Neural progenitor cell (in vitro differentiated cells): Measurements from ENCODE around the gene RIPK3. TPM values are rescaled to one million over a fixed set of nuclear protein-coding genes. Genes with fewer than 3 reads are reported as not detected.

Experiments used
- DNase-seq: peaks from one replicate; pipeline ENCODE4 v3.0.0-alpha.2; 2016; ENCODE audit warnings: low spot score
- H2AFZ ChIP-seq: fragments of 200-600 bp; sonication (generic); replicated peaks from 2 replicates; pipeline ENCODE4 v1.6.1; 2016; ENCODE audit warnings: antibody characterized with exemption
- H3F3A ChIP-seq: fragments of 200-600 bp; sonication (generic); 2 replicates; pipeline ENCODE4 v1.6.1; 2016; ENCODE audit warnings: antibody characterized with exemption, low read depth
- H3K27ac ChIP-seq: fragments of 200-600 bp; sonication (generic); 2 replicates; pipeline ENCODE4 v1.5.1; 2016; ENCODE audit warnings: mild to moderate bottlenecking
- H3K27me3 ChIP-seq: fragments of 200-600 bp; sonication (generic); 2 replicates; pipeline ENCODE4 v1.6.1; 2016; ENCODE audit warnings: mild to moderate bottlenecking, moderate library complexity
- H3K36me3 ChIP-seq: fragments of 200-600 bp; sonication (generic); 2 replicates; pipeline ENCODE4 v1.5.1; 2016
- H3K4me1 ChIP-seq: fragments of 200-600 bp; sonication (generic); 2 replicates; pipeline ENCODE4 v1.6.1; 2016; ENCODE audit warnings: mixed run types
- H3K4me2 ChIP-seq: fragments of 200-600 bp; sonication (generic); 2 replicates; pipeline ENCODE4 v1.6.1; 2016
- H3K4me3 ChIP-seq: fragments of 200-600 bp; sonication (generic); 2 replicates; pipeline ENCODE4 v1.5.1; 2016
- H3K79me2 ChIP-seq: fragments of 200-600 bp; sonication (generic); 2 replicates; pipeline ENCODE4 v1.6.1; 2016; ENCODE audit warnings: low read depth
- H3K9ac ChIP-seq: fragments of 200-600 bp; sonication (generic); 2 replicates; pipeline ENCODE4 v1.6.1; 2016
- H3K9me3 ChIP-seq: fragments of 200-600 bp; sonication (generic); 2 replicates; pipeline ENCODE4 v1.5.1; 2016; ENCODE audit warnings: low read depth
- H4K20me1 ChIP-seq: fragments of 200-600 bp; sonication (generic); 2 replicates; pipeline ENCODE4 v1.6.1; 2016; ENCODE audit warnings: low read depth
- H3K27ac Mint-ChIP-seq: 3 replicates; pipeline ENCODE4 v1.8.0; 2021; ENCODE audit warnings: mixed read lengths
- H3K27me3 Mint-ChIP-seq: 2 replicates; pipeline ENCODE4 v1.8.0; 2022; ENCODE audit warnings: low read depth, mild to moderate bottlenecking, inconsistent platforms, moderate library complexity, mixed read lengths; ENCODE audit not compliant: insufficient read depth
- H3K36me3 Mint-ChIP-seq: 3 replicates; pipeline ENCODE4 v1.8.0; 2021; ENCODE audit warnings: mixed read lengths
- H3K4me1 Mint-ChIP-seq: 3 replicates; pipeline ENCODE4 v1.8.0; 2021; ENCODE audit warnings: mixed read lengths
- H3K4me3 Mint-ChIP-seq: 3 replicates; pipeline ENCODE4 v1.8.0; 2021; ENCODE audit warnings: mild to moderate bottlenecking, moderate library complexity, mixed read lengths
- H3K9me3 Mint-ChIP-seq: 3 replicates; pipeline ENCODE4 v1.8.0; 2020; ENCODE audit warnings: mixed read lengths
- CTCF ChIP-seq: fragments of 200-600 bp; sonication (generic); IDR thresholded peaks from 2 replicates; pipeline ENCODE4 v1.5.1; 2017; ENCODE audit warnings: antibody characterized with exemption, mild to moderate bottlenecking
- EZH2 ChIP-seq: fragments of 200-600 bp; sonication (generic); IDR thresholded peaks from 2 replicates; pipeline ENCODE4 v1.6.1; 2017; ENCODE audit warnings: antibody characterized with exemption, mild to moderate bottlenecking, moderate library complexity
- EZH2phosphoT487 ChIP-seq: fragments of 200-600 bp; sonication (generic); IDR thresholded peaks from 2 replicates; pipeline ENCODE4 v1.6.1; 2017; ENCODE audit warnings: antibody characterized with exemption
- total RNA-seq: library from RNA; depleted of rRNA; stranded (reverse); fragments of >200 nt; gene quantifications from 2 replicates; pipeline ENCODE4 v1.2.3, GENCODE V29; 2015; ENCODE audit warnings: low replicate concordance

Gene RIPK3
- total RNA-seq, 1 donor from 2014 or later: not detected

- H3K9ac ChIP-seq: no peak overlapping the region
- no peak overlapping the region for H3K27ac ChIP-seq
- no peaks in the 10 kb centered on the region for H3K9me3 ChIP-seq
- H3K9me3 Mint-ChIP-seq: no peaks in the 10 kb centered on the region
- DNase-seq: no peak
- no peaks in the 10 kb centered on the region for H3K36me3 ChIP-seq
- no peak overlapping the region for H3K4me2 ChIP-seq
- H3F3A ChIP-seq: peaks cover 8% of the 10 kb centered on the region
- no peak overlapping the region for H3K27ac Mint-ChIP-seq
- TF ChIP-seq EZH2 (no peak), CTCF (no peak), EZH2phosphoT487 (no peak)
- H3K27me3 Mint-ChIP-seq: no peaks in the 10 kb centered on the region
- H3K79me2 ChIP-seq: no peaks in the 10 kb centered on the region
- H3K36me3 Mint-ChIP-seq: peaks cover 7% of the 10 kb centered on the region
- no peaks in the 10 kb centered on the region for H3K27me3 ChIP-seq
- H3K4me3 ChIP-seq: no peak overlapping the region
- H3K4me3 Mint-ChIP-seq: no peak overlapping the region
- H4K20me1 ChIP-seq: no peaks in the 10 kb centered on the region
- no peak overlapping the region for H2AFZ ChIP-seq
- H3K4me1 ChIP-seq: peaks cover under 1% of the 10 kb centered on the region
- peaks cover 6% of the 10 kb centered on the region for H3K4me1 Mint-ChIP-seq
These were observed 46.3 kb downstream of the RIPK3 start for GRCh38 chr14:24293525-24293924.

- TF ChIP-seq EZH2phosphoT487: no peak
- no peak for TF ChIP-seq EZH2
- TF ChIP-seq CTCF: no peak
- Histone ChIP-seq H3K9me3 (no peaks in the 10 kb centered on the region), H3K27ac (no peak overlapping the region), H3K4me2 (no peak overlapping the region), H3K36me3 (no peaks in the 10 kb centered on the region), H3K9ac (peak overlapping the region; percentile 49), H3K4me3 (no peak overlapping the region), H4K20me1 (no peaks in the 10 kb centered on the region), H3K79me2 (no peaks in the 10 kb centered on the region), H2AFZ (no peak overlapping the region), H3K27me3 (no peaks in the 10 kb centered on the region), H3F3A (peaks cover 2% of the 10 kb centered on the region), H3K4me1 (no peaks in the 10 kb centered on the region)
- no peak for DNase-seq
- Mint-ChIP-seq H3K4me3 (no peak overlapping the region), H3K4me1 (peaks cover 2% of the 10 kb centered on the region), H3K27me3 (no peaks in the 10 kb centered on the region), H3K9me3 (no peaks in the 10 kb centered on the region), H3K27ac (no peak overlapping the region), H3K36me3 (peaks cover 7% of the 10 kb centered on the region)
These were observed 47.5 kb downstream of the RIPK3 start for GRCh38 chr14:24292118-24292807.

- no peaks in the 10 kb centered on the region for H3F3A ChIP-seq
- H3K4me1 ChIP-seq: no peaks in the 10 kb centered on the region
- no peaks in the 10 kb centered on the region for H3K27me3 ChIP-seq
- TF ChIP-seq EZH2: no peak
- no peak for TF ChIP-seq EZH2phosphoT487
- H2AFZ ChIP-seq: no peak overlapping the region
- no peak overlapping the region for H3K9ac ChIP-seq
- no peak overlapping the region for H3K27ac ChIP-seq
- no peaks in the 10 kb centered on the region for H3K9me3 Mint-ChIP-seq
- H3K27me3 Mint-ChIP-seq: no peaks in the 10 kb centered on the region
- H3K27ac Mint-ChIP-seq: no peak overlapping the region
- peaks cover 7% of the 10 kb centered on the region for H3K36me3 Mint-ChIP-seq
- DNase-seq: no peak
- no peaks in the 10 kb centered on the region for H3K9me3 ChIP-seq
- H3K4me3 Mint-ChIP-seq: no peak overlapping the region
- no peaks in the 10 kb centered on the region for H4K20me1 ChIP-seq
- no peaks in the 10 kb centered on the region for H3K36me3 ChIP-seq
- no peaks in the 10 kb centered on the region for H3K4me1 Mint-ChIP-seq
- H3K4me2 ChIP-seq: no peak overlapping the region
- H3K4me3 ChIP-seq: no peak overlapping the region
- no peaks in the 10 kb centered on the region for H3K79me2 ChIP-seq
These were observed 48.2 kb downstream of the RIPK3 start for GRCh38 chr14:24291446-24292117.

- no peaks in the 10 kb centered on the region for H4K20me1 ChIP-seq
- no peaks in the 10 kb centered on the region for H3K27me3 ChIP-seq
- Mint-ChIP-seq H3K27ac (no peak overlapping the region), H3K4me3 (no peak overlapping the region), H3K27me3 (no peaks in the 10 kb centered on the region), H3K4me1 (no peaks in the 10 kb centered on the region), H3K36me3 (peaks cover 7% of the 10 kb centered on the region), H3K9me3 (no peaks in the 10 kb centered on the region)
- H3K4me2 ChIP-seq: no peak overlapping the region
- no peaks in the 10 kb centered on the region for H3K4me1 ChIP-seq
- no peak overlapping the region for H3K4me3 ChIP-seq
- no peaks in the 10 kb centered on the region for H3K79me2 ChIP-seq
- TF ChIP-seq EZH2phosphoT487 (no peak), CTCF (no peak), EZH2 (no peak)
- DNase-seq: no peak
- no peaks in the 10 kb centered on the region for H3K36me3 ChIP-seq
- no peak overlapping the region for H3K27ac ChIP-seq
- H3F3A ChIP-seq: no peaks in the 10 kb centered on the region
- H3K9ac ChIP-seq: peak overlapping the region; percentile 13
- no peak overlapping the region for H2AFZ ChIP-seq
- no peaks in the 10 kb centered on the region for H3K9me3 ChIP-seq
These were observed 49.0 kb downstream of the RIPK3 start for GRCh38 chr14:24290746-24291145.
